HG02759 (cell line): ENCODE measurements around the gene DDO.

ENCODE experiments used
- ATAC-seq: cut with Tn5 transposase; IDR thresholded peaks from one replicate; pipeline ENCODE4 v1.9.1; 2021; ENCODE audit warnings: mild to moderate bottlenecking, moderate library complexity; ENCODE audit not compliant: unreplicated experiment

DDO gene

GRCh38 chr6:110348961-110349690 lies 66.2 kb downstream of the DDO start:
- ATAC-seq: no peak

GRCh38 chr6:110345025-110345424 lies 70.3 kb downstream of the DDO start:
- ATAC-seq: no peak

GRCh38 chr6:110342759-110343158 lies 72.6 kb downstream of the DDO start:
- no peak for ATAC-seq
